Measurements from ENCODE around the gene PITPNC1.

- TF ChIP-seq CTCF (IDR thresholded peaks at IDR 0.05) (no peak), ZBTB33 (IDR thresholded peaks at IDR 0.05; ENCODE audit: borderline replicate concordance, low read depth) (no peak), POLR2AphosphoS5 (IDR thresholded peaks at IDR 0.05; ENCODE audit: low read depth, low read length) (no peak), USF1 (IDR thresholded peaks at IDR 0.05; ENCODE audit: borderline replicate concordance, low read depth) (no peak), MAX (IDR thresholded peaks at IDR 0.05; ENCODE audit: low read depth) (no peak), REST (IDR thresholded peaks at IDR 0.05; ENCODE audit: low read depth, low read length) (no peak), TAF1 (IDR thresholded peaks at IDR 0.05; ENCODE audit: borderline replicate concordance, low read depth, low read length) (no peak), RAD21 (IDR thresholded peaks at IDR 0.05; ENCODE audit: low read length) (no peak), EP300 (IDR thresholded peaks at IDR 0.05; ENCODE audit: borderline replicate concordance in 1 of 2, low read depth in 1 of 2, low read length in 1 of 2) (no peak), GABPA (IDR thresholded peaks at IDR 0.05; ENCODE audit: low read depth) (no peak)
Measured at GRCh38 chr17:67436233-67436632, 59.2 kb downstream of the PITPNC1 start.
